SK-N-SH treated with all-trans-retinoic acid at 6 μM for 48 hours (cell line): ENCODE data around the gene RAB8B.
"Not testable (repeated sequence)": the region's sequence is repeated elsewhere in the genome, so short reads cannot be mapped to it uniquely, and the experiment has no call there.

Source experiments
- ATAC-seq: fragments of 200-7000 bp; cut with Tn5 transposase; 3 replicates; pipeline ENCODE4 v1.9.1; 2020; ENCODE audit warnings: mild to moderate bottlenecking, moderate library complexity
- ARNTL ChIP-seq: fragments of 450-650 bp; formaldehyde crosslinking; IDR thresholded peaks from 2 replicates; pipeline ENCODE4 v1.5.0; 2020; ENCODE audit warnings: low read depth, mild to moderate bottlenecking, moderate library complexity, borderline replicate concordance
- BACH2 ChIP-seq: fragments of 250-450 bp; sonication (Bioruptor Pico); IDR thresholded peaks from 2 replicates; pipeline ENCODE4 v1.9.0; 2021; ENCODE audit warnings: mild to moderate bottlenecking, borderline replicate concordance
- CREB5 ChIP-seq: fragments of 250-450 bp; sonication (Bioruptor Pico); IDR thresholded peaks from 2 replicates; pipeline ENCODE4 v1.5.1; 2020; ENCODE audit warnings: low read depth, mild to moderate bottlenecking, moderate library complexity
- CSDC2 ChIP-seq: fragments of 250-450 bp; sonication (Bioruptor Pico); IDR thresholded peaks from 2 replicates; pipeline ENCODE4 v1.5.0; 2020; ENCODE audit warnings: mild to moderate bottlenecking, moderate library complexity
- ESRRG ChIP-seq: fragments of 250-450 bp; sonication (Bioruptor Pico); IDR thresholded peaks from 2 replicates; pipeline ENCODE4 v1.6.1; 2021; ENCODE audit warnings: mild to moderate bottlenecking
- GLIS3 ChIP-seq: fragments of 250-450 bp; sonication (Bioruptor Pico); IDR thresholded peaks from 2 replicates; pipeline ENCODE4 v1.5.0; 2020; ENCODE audit warnings: mild to moderate bottlenecking, moderate library complexity
- ISL1 ChIP-seq: fragments of 250-450 bp; sonication (Bioruptor Pico); IDR thresholded peaks from 2 replicates; pipeline ENCODE4 v2.1.2; 2022; ENCODE audit warnings: mild to moderate bottlenecking, moderate library complexity
- OSR1 ChIP-seq: fragments of 250-450 bp; sonication (Bioruptor Pico); IDR thresholded peaks from 2 replicates; pipeline ENCODE4 v1.8.0; 2022; ENCODE audit warnings: moderate library complexity, mild to moderate bottlenecking, inconsistent platforms
- POU6F1 ChIP-seq: fragments of 250-450 bp; sonication (Bioruptor Pico); IDR thresholded peaks from 2 replicates; pipeline ENCODE4 v1.8.0; 2021; ENCODE audit warnings: low read depth, mild to moderate bottlenecking, moderate library complexity, borderline replicate concordance
- PPARA ChIP-seq: fragments of 250-450 bp; sonication (Bioruptor Pico); IDR thresholded peaks from 2 replicates; pipeline ENCODE4 v1.5.0; 2020; ENCODE audit warnings: mild to moderate bottlenecking, borderline replicate concordance
- RARB ChIP-seq: fragments of 250-450 bp; sonication (Bioruptor Pico); IDR thresholded peaks from 2 replicates; pipeline ENCODE4 v1.8.0; 2021; ENCODE audit warnings: mild to moderate bottlenecking, moderate library complexity
- SNAI2 ChIP-seq: fragments of 250-450 bp; sonication (Bioruptor Pico); IDR thresholded peaks from 2 replicates; pipeline ENCODE4 v1.5.0; 2020; ENCODE audit warnings: mild to moderate bottlenecking, moderate library complexity
- TCF4 ChIP-seq: fragments of 250-450 bp; sonication (Bioruptor Pico); IDR thresholded peaks from 2 replicates; pipeline ENCODE4 v1.8.0; 2021; ENCODE audit warnings: mild to moderate bottlenecking, moderate library complexity, borderline replicate concordance
- TOX ChIP-seq: fragments of 250-450 bp; sonication (Bioruptor Pico); IDR thresholded peaks from 2 replicates; pipeline ENCODE4 v1.8.0; 2021; ENCODE audit warnings: mild to moderate bottlenecking, moderate library complexity, borderline replicate concordance
- TSHZ2 ChIP-seq: fragments of 250-450 bp; sonication (Bioruptor Pico); IDR thresholded peaks from 2 replicates; pipeline ENCODE4 v1.5.0; 2020; ENCODE audit warnings: mild to moderate bottlenecking, moderate library complexity
- ZC3H10 ChIP-seq: fragments of 250-450 bp; sonication (Bioruptor Pico); IDR thresholded peaks from 2 replicates; pipeline ENCODE4 v1.5.1; 2021; ENCODE audit warnings: mild to moderate bottlenecking, moderate library complexity
- ZFP30 ChIP-seq: fragments of 450-650 bp; formaldehyde crosslinking; IDR thresholded peaks from 2 replicates; pipeline ENCODE4 v1.5.0; 2022; ENCODE audit warnings: mild to moderate bottlenecking, moderate library complexity
- ZNF70 ChIP-seq: fragments of 450-650 bp; formaldehyde crosslinking; IDR thresholded peaks from 2 replicates; pipeline ENCODE4 v1.5.0; 2020; ENCODE audit warnings: mild to moderate bottlenecking, moderate library complexity

RAB8B gene

GRCh38 chr15:63203451-63204090, 14.2 kb downstream of the RAB8B start (continued):
- TF ChIP-seq POU6F1 (no peak), TOX (no peak), ZC3H10 (CRISPR knock-in tag) (no peak), RARB (CRISPR knock-in tag) (no peak), PPARA (CRISPR knock-in tag) (no peak), CSDC2 (CRISPR knock-in tag) (no peak)

- no peak for ATAC-seq
- TF ChIP-seq ISL1 (no peak), SNAI2 (CRISPR knock-in tag) (no peak), PPARA (CRISPR knock-in tag) (no peak), CREB5 (no peak), TSHZ2 (no peak), TCF4 (no peak), ARNTL (CRISPR knock-in tag) (no peak), OSR1 (no peak), GLIS3 (CRISPR knock-in tag) (no peak), ZFP30 (CRISPR knock-in tag) (no peak), ESRRG (no peak)
Observed at GRCh38 chr15:63206079-63206478, 16.7 kb downstream of the RAB8B start.

GRCh38 chr15:63208824-63209223, 19.4 kb downstream of the RAB8B start:
- ATAC-seq, result not testable (repeated sequence)

GRCh38 chr15:63210151-63211091, 21.0 kb downstream of the RAB8B start:
- no peak for ATAC-seq
- TF ChIP-seq TCF4, result 0 out of 2 replicates have a peak, but pooled peaks have one; percentile 19
- TF ChIP-seq TSHZ2, result no peak
- TF ChIP-seq CSDC2 (CRISPR knock-in tag), result no peak
- no peak for TF ChIP-seq ZNF70 (CRISPR knock-in tag)
- TF ChIP-seq BACH2 (CRISPR knock-in tag), result no peak
- TF ChIP-seq ARNTL (CRISPR knock-in tag), result no peak
